ENCODE measurements around the gene GNAQ. TPM values are rescaled to one million over a fixed set of nuclear protein-coding genes. Genes with fewer than 3 reads are reported as not detected.

GNAQ gene
- total RNA-seq, 1 experiment from 2014 or later = 48.6 TPM

- Histone ChIP-seq H4K8ac (replicated peaks; ENCODE audit: insufficient read length, low read depth, low read length) (no peak overlapping the region), H3K23ac (ENCODE audit: insufficient read length, low read depth, low read length) (no peak overlapping the region), H2BK5ac (ENCODE audit: insufficient read length, low read length) (no peak overlapping the region), H3K4me2 (ENCODE audit: insufficient read depth, insufficient read length, low read length) (no peak overlapping the region), H3K4me1 (ENCODE audit: insufficient read depth, low read length) (peaks cover 3% of the 10 kb centered on the region; the same call in 1 of the 2 replicates), H3K27me3 (ENCODE audit: insufficient read depth, low read length) (no peaks in the 10 kb centered on the region), H3K79me2 (ENCODE audit: insufficient read depth, low read length) (no peaks in the 10 kb centered on the region), H3K27ac (ENCODE audit: insufficient read length, low read depth, low read length) (no peak overlapping the region), H2BK15ac (ENCODE audit: low read depth, low read length) (no peak overlapping the region), H2AFZ (ENCODE audit: low read length) (no peak overlapping the region), H3K9ac (ENCODE audit: extremely low read depth, insufficient read length, low read length) (no peak overlapping the region), H3K14ac (ENCODE audit: insufficient read depth, low read length) (no peak overlapping the region), H3K18ac (ENCODE audit: insufficient read length, low read depth, low read length) (no peak overlapping the region), H2BK120ac (ENCODE audit: low read depth, low read length, poor library complexity, severe bottlenecking) (no peak overlapping the region), H3T11ph (ENCODE audit: low read length) (no peak overlapping the region), H4K5ac (ENCODE audit: insufficient read length, low read depth, low read length) (no peak overlapping the region), H3K56ac (ENCODE audit: insufficient read length, low read depth, low read length) (no peak overlapping the region), H3K79me1 (ENCODE audit: insufficient read depth, low read depth, low read length, poor library complexity, severe bottlenecking) (no peaks in the 10 kb centered on the region), H2AK5ac (ENCODE audit: insufficient read length, low read length) (no peak overlapping the region), H2BK20ac (ENCODE audit: low read depth, low read length, poor library complexity, severe bottlenecking) (no peak overlapping the region), H2BK12ac (ENCODE audit: insufficient read length, low read depth, low read length) (no peak overlapping the region), H3K4ac (ENCODE audit: low read depth, low read length) (no peak overlapping the region), H4K20me1 (ENCODE audit: control insufficient read depth, insufficient read depth, insufficient read length) (no peaks in the 10 kb centered on the region), H4K91ac (ENCODE audit: insufficient read length, low read depth, low read length) (no peak overlapping the region), H3K9me3 (ENCODE audit: control insufficient read depth, low read depth, low read length) (peaks cover 10% of the 10 kb centered on the region), H3K23me2 (ENCODE audit: insufficient read length, low read depth, low read length, poor library complexity, severe bottlenecking) (no peaks in the 10 kb centered on the region)
- H3K4me3 Mint-ChIP-seq = no peak overlapping the region
- peaks cover 12 to 20% of the 10 kb centered on the region in 2 experiments for H3K9me3 Mint-ChIP-seq
- H3K4me1 Mint-ChIP-seq = peaks cover 16 to 22% of the 10 kb centered on the region in 2 experiments
- no peak overlapping the region for H3K27ac Mint-ChIP-seq
- peaks cover 17 to 28% (median 20%) of the 10 kb centered on the region in 3 experiments for H3K36me3 Mint-ChIP-seq (ENCODE audit: insufficient read depth in 1 of 3, low read depth in 3 of 3)
- TF ChIP-seq CTCF (conservative IDR thresholded peaks at IDR 0.05) = no peak
- no peak for DNase-seq
- no CpG with 5 or more reads among the region's 1 CpG for WGBS (ENCODE audit: extremely low coverage, insufficient read length, low lambda C conversion rate)
- no peaks in the 10 kb centered on the region for H3K27me3 Mint-ChIP-seq (ENCODE audit: low read depth)
Measured at GRCh38 chr9:77856615-77857014, 175.0 kb downstream of the GNAQ start.
